Activated T-cell treated with anti-CD3 and anti-CD28 coated beads, Interleukin-2, amount 50 U/mL, for 1 hour (primary cell): ENCODE results near the gene SLC2A13.

Source experiments
- DNase-seq: peaks from one replicate; pipeline ENCODE4 v3.0.0-alpha.2; 2020

SLC2A13 gene

DNA sequence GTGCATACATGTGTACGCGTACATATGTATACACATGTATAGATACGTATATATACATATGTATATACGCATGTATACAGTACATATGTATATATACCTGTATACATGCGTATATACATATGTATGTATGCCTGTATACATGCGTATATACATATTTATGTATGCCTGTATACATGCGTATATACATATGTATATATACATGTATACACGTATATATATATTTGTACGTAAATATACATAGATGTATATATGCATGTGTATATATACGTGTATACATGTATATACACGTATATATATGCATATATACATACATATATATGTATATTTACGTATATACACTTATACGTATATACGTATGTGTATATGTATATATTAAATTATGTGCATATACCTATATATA, 392.3 kb downstream of the SLC2A13 start:
- no peak for DNase-seq

DNA sequence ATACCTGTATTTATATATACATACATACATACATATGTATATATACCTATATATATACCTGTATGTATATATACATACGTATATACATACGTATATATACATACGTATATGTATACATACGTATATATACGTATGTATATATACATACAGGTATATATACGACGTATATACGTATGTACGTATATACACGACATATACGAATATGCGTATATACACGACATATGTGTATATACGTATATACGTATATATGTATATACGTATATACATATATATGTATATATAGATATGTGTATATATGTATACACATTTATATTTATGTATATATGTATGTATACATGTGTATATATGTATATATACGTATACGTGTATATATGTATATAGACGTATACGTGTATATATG, 393.5 kb downstream of the SLC2A13 start:
- no peak for DNase-seq
